WTC11 (cell line): ENCODE results near the gene POLD1.

Experiments used
- ATF3 ChIP-seq: sonication (generic); formaldehyde crosslinking; conservative IDR thresholded peaks from 2 replicates; pipeline ENCODE4 v1.8.1; 2022; ENCODE audit warnings: mild to moderate bottlenecking, missing genetic modification reagents
- CTCF ChIP-seq: fragments of 200-600 bp; IDR thresholded peaks from 2 replicates; pipeline ENCODE4 v1.8.0; 2022; ENCODE audit warnings: antibody characterized with exemption
- EMX1 ChIP-seq: fragments of 250-450 bp; sonication (Bioruptor Pico); IDR thresholded peaks from 2 replicates; pipeline ENCODE4 v1.8.0; 2021; ENCODE audit warnings: mild to moderate bottlenecking
- HMGXB4 ChIP-seq: sonication (generic); formaldehyde crosslinking; IDR thresholded peaks from 2 replicates; pipeline ENCODE4 v1.8.1; 2023; ENCODE audit warnings: mild to moderate bottlenecking, moderate library complexity, missing genetic modification reagents
- JUN ChIP-seq: sonication (generic); formaldehyde crosslinking; IDR thresholded peaks from 2 replicates; pipeline ENCODE4 v1.8.0; 2023; ENCODE audit warnings: mild to moderate bottlenecking, missing genetic modification reagents
- NFYB ChIP-seq: sonication (generic); formaldehyde crosslinking; conservative IDR thresholded peaks from 2 replicates; pipeline ENCODE4 v1.8.0; 2022; ENCODE audit warnings: low read depth, missing genetic modification reagents
- RORB ChIP-seq: fragments of 250-450 bp; sonication (Bioruptor Pico); IDR thresholded peaks from 2 replicates; pipeline ENCODE4 v1.9.0; 2021; ENCODE audit warnings: mild to moderate bottlenecking
- ZBTB21 ChIP-seq: sonication (generic); formaldehyde crosslinking; IDR thresholded peaks from 2 replicates; pipeline ENCODE4 v1.8.1; 2023; ENCODE audit warnings: mild to moderate bottlenecking, missing genetic modification reagents, borderline replicate concordance
- ZNF232 ChIP-seq: sonication (generic); formaldehyde crosslinking; IDR thresholded peaks from 2 replicates; pipeline ENCODE4 v1.8.0; 2022; ENCODE audit warnings: mild to moderate bottlenecking, missing genetic modification reagents
- ZNF263 ChIP-seq: sonication (generic); formaldehyde crosslinking; IDR thresholded peaks from 2 replicates; pipeline ENCODE4 v1.8.1; 2022; ENCODE audit warnings: low read depth, mild to moderate bottlenecking, moderate library complexity, missing genetic modification reagents
- ZNF416 ChIP-seq: fragments of 250-450 bp; sonication (Bioruptor Pico); IDR thresholded peaks from 2 replicates; pipeline ENCODE4 v1.9.0; 2021; ENCODE audit warnings: mild to moderate bottlenecking, inconsistent platforms
- TF ChIP-seq, protein P1 (sequence below): fragments of 250-450 bp; sonication (Bioruptor Pico); IDR thresholded peaks from 2 replicates; pipeline ENCODE4 v1.9.0; 2021; ENCODE audit warnings: mild to moderate bottlenecking
- TF ChIP-seq, protein P2 (sequence below): sonication (generic); formaldehyde crosslinking; IDR thresholded peaks from 2 replicates; pipeline ENCODE4 v1.8.1; 2023; ENCODE audit warnings: mild to moderate bottlenecking, missing genetic modification reagents, moderate library complexity

GRCh38 chr19:50412419-50412818 lies 28.3 kb downstream of the POLD1 start:
- TF ChIP-seq ZNF232 (CRISPR knock-in tag): no peak
- TF ChIP-seq CTCF: no peak
- TF ChIP-seq, protein P1, sequence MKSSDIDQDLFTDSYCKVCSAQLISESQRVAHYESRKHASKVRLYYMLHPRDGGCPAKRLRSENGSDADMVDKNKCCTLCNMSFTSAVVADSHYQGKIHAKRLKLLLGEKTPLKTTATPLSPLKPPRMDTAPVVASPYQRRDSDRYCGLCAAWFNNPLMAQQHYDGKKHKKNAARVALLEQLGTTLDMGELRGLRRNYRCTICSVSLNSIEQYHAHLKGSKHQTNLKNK (CRISPR knock-in tag): no peak
- TF ChIP-seq NFYB (CRISPR knock-in tag): no peak
- TF ChIP-seq, protein P2, sequence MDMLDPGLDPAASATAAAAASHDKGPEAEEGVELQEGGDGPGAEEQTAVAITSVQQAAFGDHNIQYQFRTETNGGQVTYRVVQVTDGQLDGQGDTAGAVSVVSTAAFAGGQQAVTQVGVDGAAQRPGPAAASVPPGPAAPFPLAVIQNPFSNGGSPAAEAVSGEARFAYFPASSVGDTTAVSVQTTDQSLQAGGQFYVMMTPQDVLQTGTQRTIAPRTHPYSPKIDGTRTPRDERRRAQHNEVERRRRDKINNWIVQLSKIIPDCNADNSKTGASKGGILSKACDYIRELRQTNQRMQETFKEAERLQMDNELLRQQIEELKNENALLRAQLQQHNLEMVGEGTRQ (CRISPR knock-in tag): no peak
- TF ChIP-seq ZBTB21 (CRISPR knock-in tag): no peak
- TF ChIP-seq ZNF263 (CRISPR knock-in tag): no peak
- TF ChIP-seq RORB: no peak
- no peak for TF ChIP-seq ZNF416 (CRISPR knock-in tag)
- TF ChIP-seq ATF3 (CRISPR knock-in tag): no peak
- TF ChIP-seq EMX1 (CRISPR knock-in tag): no peak
- TF ChIP-seq HMGXB4: no peak
- no peak for TF ChIP-seq JUN (CRISPR knock-in tag)
